ENCODE data around the gene TPX2. TPM values are rescaled to one million over a fixed set of nuclear protein-coding genes. Genes with fewer than 3 reads are reported as not detected.

The TPX2 gene
- total RNA-seq, 2 donors from 2014 or later = 0.20 to 2.9 TPM

GRCh38 chr20:31820228-31820627, 81.1 kb downstream of the TPX2 start:
- Histone ChIP-seq H3K27me3 (no peaks in the 10 kb centered on the region), H3K27ac (no peak overlapping the region), H3K36me3 (no peaks in the 10 kb centered on the region), H3K9me3 (no peaks in the 10 kb centered on the region), H3K4me3 (no peak overlapping the region), H3K4me1 (peaks cover 0 to 17% of the 10 kb centered on the region in 2 donors)
- no peak for DNase-seq (ENCODE audit: low spot score)
- no peak for TF ChIP-seq CTCF (IDR thresholded peaks at IDR 0.05)

GRCh38 chr20:31821427-31821826, 82.3 kb downstream of the TPX2 start:
- no peak overlapping the region for H3K27ac ChIP-seq
- TF ChIP-seq CTCF (IDR thresholded peaks at IDR 0.05) = no peak
- DNase-seq (ENCODE audit: low spot score) = no peak
- H3K36me3 ChIP-seq = no peaks in the 10 kb centered on the region
- no peak overlapping the region for H3K4me3 ChIP-seq
- peaks cover 0 to 10% of the 10 kb centered on the region in 2 donors for H3K4me1 ChIP-seq
- H3K9me3 ChIP-seq = no peaks in the 10 kb centered on the region
- H3K27me3 ChIP-seq = no peaks in the 10 kb centered on the region

GRCh38 chr20:31822421-31823330, 83.6 kb downstream of the TPX2 start:
- peak; percentile 97 to 99 for TF ChIP-seq CTCF (IDR thresholded peaks at IDR 0.05)
- no peaks in the 10 kb centered on the region for H3K9me3 ChIP-seq
- H3K4me3 ChIP-seq = peak overlapping the region in 1 of 2 donors; percentile 18
- H3K4me1 ChIP-seq = peaks cover 0 to 10% of the 10 kb centered on the region in 2 donors
- H3K36me3 ChIP-seq = no peaks in the 10 kb centered on the region
- H3K27me3 ChIP-seq = no peaks in the 10 kb centered on the region
- DNase-seq (ENCODE audit: low spot score) = peak; percentile 77
- H3K27ac ChIP-seq = peak overlapping the region; percentile 61 to 62

GRCh38 chr20:31823360-31824124, 84.5 kb downstream of the TPX2 start:
- no peaks in the 10 kb centered on the region for H3K27me3 ChIP-seq
- no peak for DNase-seq (ENCODE audit: low spot score)
- H3K4me1 ChIP-seq = peaks cover 0 to 10% of the 10 kb centered on the region in 2 donors
- no peak for TF ChIP-seq CTCF (IDR thresholded peaks at IDR 0.05)
- no peak overlapping the region for H3K27ac ChIP-seq
- H3K9me3 ChIP-seq = no peaks in the 10 kb centered on the region
- H3K36me3 ChIP-seq = no peaks in the 10 kb centered on the region
- H3K4me3 ChIP-seq = no peak overlapping the region

GRCh38 chr20:31824125-31824485, 85.0 kb downstream of the TPX2 start:
- Histone ChIP-seq H3K27ac (no peak overlapping the region), H3K4me1 (peaks cover 0 to 10% of the 10 kb centered on the region in 2 donors), H3K4me3 (no peak overlapping the region), H3K9me3 (no peaks in the 10 kb centered on the region), H3K36me3 (no peaks in the 10 kb centered on the region), H3K27me3 (no peaks in the 10 kb centered on the region)
- no peak for DNase-seq (ENCODE audit: low spot score)
- no peak for TF ChIP-seq CTCF (IDR thresholded peaks at IDR 0.05)

Data from right atrium auricular region (tissue), 2 donors.